Femur (tissue), 1 donor: Measurements from ENCODE around the gene GPANK1.
"Not testable (repeated sequence)": the region's sequence is repeated elsewhere in the genome, so short reads cannot be mapped to it uniquely, and the experiment has no call there.

Source experiments
- DNase-seq: peaks from one replicate; pipeline ENCODE4 v3.0.0-alpha.2; 2017

The GPANK1 gene

DNA sequence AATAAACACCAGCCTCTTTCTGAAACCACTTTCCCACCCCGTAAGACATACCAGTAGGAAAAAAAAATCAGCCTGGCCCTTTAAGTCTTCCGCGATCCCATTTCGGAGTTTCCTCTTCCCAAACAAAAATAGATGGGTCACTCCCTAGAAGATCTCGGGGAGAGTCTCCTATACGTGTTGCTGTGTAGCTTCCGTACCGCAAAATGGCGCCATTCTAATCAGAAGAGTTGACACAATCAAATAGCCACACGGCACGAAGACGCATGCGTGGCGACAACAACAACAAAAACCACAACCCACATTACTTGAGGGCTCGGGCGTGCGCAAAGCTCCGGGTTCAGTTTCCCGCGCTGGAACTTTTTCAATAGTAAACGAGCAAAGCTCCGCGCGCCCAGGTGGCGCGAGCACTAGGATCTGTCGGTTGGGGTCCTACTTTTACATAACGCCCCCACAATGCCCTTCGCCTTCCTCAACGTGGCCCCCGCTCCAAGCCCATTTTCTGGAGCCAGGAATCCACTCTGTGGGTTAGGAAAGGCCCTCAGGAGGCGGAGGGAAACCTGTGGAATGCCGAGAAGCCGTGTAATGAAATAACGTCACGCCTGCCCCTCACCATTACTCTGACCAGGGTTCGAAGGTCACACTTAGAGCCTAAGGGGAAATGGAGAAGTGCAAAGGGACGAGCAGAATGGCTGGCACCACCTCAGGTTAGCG is at the start of gene GPANK1:
GPANK1 (minus strand) TSS at position 208 of the 711 bp plus-strand sequence. CDS start 519 bp downstream, outside the sequence.
- DNase-seq: peak; percentile 95

DNA sequence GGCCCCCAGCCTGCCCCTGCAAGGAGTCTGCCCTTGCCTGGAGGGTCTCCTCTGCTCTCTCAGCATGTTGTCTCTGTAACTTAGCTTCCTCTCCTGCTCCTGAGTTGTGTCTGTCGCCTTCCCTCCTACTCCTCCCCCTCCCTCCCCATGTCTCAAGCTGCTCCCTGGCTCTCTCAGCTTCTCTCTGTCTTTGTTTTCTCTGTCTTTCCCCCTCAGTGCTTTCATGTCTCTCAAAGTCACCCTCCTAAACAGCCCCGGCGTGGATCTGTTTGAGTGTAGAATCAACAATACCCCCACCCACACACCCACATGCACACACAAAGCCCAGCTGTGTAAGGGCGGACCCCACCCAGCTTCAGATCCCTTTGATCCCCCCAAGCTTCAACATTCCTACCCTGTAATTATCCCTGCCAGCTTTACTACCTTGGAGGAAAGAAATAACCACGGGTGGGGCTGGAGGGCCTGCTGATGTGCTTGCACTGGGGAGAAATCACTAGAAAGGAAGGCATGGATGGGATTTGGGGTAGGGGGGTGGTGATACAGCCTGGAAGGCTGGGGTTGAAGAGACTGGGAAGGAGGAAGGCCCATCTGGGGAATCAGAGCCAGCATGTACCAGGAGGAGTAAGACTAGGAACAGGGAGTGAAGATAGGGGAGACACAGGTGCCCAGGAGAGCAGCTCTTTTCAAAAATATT is 49.3 kb upstream of the GPANK1 start:
- DNase-seq: no peak

DNA sequence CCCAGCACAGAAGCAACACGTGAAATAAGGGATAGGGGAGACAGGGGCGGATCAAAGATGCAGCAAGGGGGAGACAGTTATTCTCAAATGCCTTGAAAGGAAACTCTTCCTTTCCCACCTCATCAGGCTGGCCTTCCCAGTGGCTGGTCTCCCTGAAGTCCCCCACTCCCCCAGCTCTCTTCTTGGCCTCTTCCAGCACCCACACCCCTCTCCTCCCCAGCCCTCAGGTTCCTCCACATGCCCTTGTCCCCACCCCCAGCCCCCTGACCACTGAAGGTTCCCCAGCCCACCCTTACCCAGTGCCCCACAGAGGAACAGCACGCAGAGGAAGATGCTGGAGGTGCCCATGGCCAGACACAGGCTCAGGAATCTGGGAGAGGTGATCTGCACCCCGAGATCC is 48.7 kb upstream of the GPANK1 start:
- DNase-seq: no peak

DNA sequence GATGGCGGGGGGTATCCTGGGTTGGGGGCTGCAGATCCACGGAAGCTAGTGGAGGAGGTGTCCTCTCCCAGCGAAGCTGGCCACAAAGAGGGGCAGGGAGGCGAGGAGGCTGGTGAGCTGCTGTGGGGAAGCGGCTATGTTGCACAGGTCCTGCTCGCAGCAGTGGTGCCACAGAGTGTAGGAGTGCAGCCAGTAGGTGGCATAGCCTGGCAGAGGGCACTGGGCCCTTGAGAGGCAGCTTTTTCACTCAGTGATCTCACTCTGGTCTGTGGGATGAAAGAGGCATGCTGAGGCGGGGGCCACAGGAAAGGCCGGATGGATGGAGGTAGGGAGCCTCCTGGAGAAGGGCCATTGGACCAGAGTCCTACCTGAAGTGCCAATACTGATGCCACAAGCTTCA is 47.5 kb upstream of the GPANK1 start:
- no peak for DNase-seq

DNA sequence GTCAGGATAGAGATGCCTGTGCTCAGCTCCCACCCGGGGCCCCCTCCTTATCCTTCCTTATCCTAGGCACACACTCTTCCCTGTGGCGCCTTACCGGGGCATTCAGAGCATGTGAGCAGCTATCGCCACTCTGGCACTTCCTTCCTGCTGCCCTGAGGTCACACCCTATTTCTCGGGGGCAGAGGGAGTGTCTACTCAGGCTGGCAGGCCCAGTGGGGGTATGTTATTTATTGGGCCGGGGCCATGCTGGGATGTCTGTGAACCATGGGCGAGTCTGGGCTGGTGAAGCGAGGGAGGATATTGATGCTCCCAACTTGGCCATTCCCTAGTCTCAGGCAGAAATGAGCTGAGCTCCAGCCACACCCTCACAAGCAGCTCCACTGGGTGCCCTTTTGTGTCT is 46.4 kb upstream of the GPANK1 start:
- DNase-seq: no peak

DNA sequence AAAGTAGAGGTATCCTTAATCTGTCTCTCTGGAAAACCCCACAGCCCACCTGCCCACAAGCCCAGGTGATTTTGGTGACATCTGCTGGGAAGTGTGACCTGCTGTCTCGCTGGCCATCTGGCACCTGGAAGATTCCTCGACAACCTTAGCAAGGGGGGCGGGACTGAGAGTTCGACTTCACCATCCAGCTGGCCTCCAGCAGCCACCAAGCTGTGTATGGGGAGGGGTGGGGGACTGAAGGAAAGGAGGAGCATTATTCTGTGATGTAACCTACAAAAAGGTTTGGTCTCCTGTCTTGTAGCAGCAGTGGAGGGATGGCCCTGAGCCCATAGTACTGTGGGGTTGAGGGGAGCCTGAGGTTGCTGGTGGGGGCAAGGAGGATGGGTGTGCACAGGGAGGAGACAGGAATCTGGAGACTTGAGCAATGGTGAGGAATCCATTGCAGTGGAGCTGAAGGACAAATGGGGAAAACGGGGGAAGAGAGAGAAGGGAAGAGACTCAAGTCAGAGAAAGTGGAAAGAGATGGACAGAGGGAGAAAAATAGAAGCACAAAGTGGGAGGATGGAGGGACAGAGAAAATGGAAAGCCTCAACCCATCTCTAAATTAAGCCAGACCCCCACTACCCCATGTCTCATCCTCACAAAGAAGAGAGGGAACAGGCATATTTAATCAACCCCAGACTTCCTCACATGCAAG is 45.9 kb upstream of the GPANK1 start:
- no peak for DNase-seq

DNA sequence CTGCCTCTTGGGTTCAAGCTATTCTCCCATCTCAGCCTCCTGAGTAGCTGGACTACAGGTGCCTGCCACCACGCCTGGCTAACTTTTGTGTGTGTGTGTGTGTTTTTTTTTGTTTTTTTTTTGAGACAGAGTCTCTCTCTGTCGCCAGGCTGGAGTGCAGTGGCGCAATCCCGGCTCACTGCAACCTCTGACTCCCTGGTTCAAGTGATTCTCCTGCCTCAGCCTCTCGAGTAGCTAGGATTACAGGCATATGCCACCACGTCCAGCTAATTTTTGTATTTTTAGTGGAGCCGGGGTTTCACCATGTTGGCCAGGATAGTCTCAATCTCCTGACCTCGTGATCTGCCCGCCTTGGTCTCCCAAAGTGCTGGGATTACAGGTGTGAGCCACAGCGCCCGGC is 44.4 kb upstream of the GPANK1 start:
- not testable (repeated sequence) for DNase-seq

DNA sequence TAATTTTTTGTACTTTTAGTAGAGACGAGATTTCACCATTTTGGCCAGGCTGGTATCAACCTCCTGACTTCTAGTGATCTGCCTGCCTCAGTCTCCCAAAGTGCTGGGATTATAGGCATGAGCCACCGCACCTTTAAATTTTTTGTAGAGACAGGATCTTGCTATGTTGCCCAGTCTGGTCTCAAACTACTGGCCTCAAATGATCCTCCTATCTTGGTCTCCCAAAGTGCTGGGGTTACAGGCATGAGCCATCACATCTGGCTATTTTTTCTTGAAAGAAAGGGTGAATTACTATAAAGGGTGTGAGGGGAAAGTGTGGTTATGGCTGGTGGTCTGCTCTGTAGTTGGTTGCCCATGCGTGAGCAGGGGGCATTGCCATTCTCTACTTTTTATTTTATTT is 43.4 kb upstream of the GPANK1 start:
- DNase-seq: no peak

DNA sequence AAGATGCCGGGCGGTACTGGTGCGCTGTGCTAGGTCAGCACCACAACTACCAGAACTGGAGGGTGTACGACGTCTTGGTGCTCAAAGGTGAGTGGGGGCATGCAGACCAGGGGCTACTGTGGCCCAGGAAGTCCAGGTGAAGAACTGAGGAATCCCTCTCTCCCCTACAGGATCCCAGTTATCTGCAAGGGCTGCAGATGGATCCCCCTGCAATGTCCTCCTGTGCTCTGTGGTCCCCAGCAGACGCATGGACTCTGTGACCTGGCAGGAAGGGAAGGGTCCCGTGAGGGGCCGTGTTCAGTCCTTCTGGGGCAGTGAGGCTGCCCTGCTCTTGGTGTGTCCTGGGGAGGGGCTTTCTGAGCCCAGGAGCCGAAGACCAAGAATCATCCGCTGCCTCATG is 42.9 kb upstream of the GPANK1 start:
- no peak for DNase-seq

DNA sequence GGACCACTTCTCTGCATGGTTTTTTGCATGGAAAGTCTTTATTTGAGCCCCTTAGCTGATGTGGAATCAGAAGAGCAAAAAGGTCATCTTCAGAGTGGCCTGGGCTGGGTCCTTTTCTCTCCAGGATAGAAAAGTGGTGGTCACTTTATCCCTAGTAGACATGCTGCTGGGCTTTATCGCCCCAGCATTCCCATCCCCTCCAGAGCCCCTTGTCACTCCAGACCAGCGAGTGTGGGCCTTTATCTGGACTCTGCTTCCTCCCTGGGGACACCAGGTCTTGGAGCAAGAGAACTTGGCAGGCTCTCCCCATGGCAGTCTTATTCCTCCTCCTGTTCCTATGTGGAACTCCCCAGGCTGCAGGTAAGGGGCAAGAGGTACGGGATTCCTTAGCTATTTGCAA is 41.8 kb upstream of the GPANK1 start, which contains the start of gene LY6G6F:
LY6G6F (plus strand) TSS at position 268 of the 400 bp plus-strand sequence; CDS start at position 309, 41 bp downstream.
- no peak for DNase-seq

DNA sequence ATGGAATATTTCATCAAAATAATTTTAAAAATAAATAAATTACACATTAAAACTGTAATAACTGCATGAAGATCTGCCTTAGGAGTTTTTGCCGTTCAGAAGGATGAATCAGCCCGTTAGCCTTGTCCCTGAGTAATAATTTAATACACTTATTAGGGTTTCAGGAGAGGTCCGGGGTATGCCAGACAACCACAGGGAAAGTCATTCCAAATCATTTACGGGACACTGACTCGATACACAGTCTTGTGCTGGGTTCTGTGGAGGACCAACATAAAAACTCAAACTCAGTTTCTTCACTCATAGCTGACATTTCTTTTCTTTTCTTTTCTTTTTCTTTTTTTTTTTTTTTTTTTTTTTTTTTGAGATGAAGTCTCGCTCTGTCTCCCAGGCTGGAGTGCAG is 41.1 kb upstream of the GPANK1 start:
- no peak for DNase-seq

DNA sequence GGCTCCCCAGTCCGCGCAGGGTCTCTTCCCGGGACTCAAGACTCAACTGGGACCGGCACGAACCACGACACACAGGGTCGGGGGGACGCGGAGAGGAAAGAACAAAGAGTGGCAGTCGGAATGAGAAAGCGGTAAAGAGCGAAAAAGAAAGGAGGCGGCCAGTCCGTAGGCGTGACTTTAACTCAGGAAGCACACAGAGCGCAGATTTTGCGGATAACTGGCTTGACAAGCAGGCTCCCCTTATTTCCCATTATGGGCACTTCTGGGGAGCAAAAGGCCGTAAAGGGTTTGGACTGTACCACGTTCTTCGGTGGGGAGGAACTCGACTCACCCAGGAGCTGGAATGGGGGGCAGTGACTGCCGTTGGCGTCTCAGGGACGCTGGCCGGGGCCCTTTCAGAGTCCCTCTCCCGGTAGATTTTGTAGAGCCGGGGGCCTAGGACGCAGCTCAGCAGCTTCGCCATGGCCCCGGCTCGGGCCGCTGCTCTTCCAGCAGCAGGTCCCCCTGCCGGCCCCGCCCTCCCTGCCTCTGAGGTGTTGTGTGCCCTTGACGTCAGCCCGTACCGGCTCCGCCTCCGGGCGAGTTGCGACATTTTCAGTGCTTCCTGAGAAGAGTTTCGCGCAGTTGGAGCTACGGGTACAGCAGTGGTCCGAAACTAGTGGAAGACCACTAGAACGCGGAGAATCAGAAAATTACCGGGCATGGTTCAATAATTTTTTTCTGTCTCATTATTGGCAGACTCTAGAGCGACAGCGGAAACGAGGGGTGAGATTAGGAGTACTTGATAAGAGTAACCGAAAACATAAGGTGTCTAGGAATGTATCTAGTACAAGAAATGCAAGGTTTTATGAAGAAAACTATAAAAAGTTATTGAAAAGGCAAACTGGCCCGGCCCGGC is 38.3 kb upstream of the GPANK1 start, which contains the start of gene ABHD16A:
ABHD16A (minus strand) TSS at position 506 of the 898 bp plus-strand sequence; CDS start at position 463, 43 bp downstream.
- peak; percentile 99 for DNase-seq

DNA sequence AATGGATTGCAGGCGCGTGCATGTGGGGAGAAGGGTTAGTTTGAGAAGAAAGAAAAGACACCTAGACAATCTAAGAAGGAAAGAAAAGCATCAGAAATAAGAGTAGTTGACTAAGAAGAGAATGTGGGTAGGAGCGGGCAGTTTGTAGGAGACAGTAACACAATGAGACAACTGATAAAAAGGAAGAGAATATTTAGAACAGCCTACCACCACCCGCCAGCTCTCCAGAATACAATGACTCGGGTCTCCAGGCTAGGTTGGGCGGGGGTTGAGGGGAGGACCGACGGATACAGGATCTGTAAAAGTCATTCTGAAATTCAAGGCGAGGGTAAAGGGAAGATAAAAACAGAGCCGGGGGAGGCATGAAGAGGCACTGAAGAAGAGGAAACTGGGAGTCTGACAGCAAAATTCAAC is 37.6 kb upstream of the GPANK1 start:
- DNase-seq: no peak

DNA sequence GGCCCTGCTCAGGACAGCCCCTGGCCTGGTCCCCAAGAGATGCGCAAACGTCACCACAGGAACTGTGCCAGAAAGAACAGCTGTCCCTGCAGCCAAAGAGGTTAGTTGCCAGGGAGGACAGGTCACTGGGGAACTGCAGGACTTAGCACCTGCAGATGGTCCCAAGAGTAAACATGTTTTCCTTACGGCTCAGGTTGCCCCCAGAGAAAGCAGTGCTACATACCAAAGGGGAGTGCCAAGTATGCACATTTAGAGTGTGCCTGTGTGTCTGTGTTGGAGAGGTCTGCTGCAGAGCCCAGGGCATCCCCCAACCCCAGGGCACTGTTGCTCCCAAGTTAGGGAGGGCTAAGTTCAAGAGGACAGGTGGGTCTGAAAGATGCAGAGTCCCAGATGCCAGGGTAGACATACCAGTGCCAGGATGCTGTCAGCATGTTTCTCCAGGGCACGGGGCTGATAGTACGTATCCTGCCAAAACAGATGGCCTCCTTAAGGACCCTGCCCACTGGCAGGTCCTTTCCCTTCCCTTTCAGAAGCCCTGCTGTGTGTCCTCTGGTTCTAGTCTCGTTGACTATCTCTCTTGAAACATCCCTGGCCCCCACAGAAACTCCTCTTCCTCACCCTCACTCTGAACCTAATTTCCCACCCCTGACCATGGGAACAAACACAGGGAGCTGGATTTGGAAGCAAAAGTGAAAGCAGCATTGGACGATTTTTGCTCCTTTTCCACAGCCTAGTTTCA is 37.0 kb upstream of the GPANK1 start:
- peak; percentile 72 for DNase-seq

DNA sequence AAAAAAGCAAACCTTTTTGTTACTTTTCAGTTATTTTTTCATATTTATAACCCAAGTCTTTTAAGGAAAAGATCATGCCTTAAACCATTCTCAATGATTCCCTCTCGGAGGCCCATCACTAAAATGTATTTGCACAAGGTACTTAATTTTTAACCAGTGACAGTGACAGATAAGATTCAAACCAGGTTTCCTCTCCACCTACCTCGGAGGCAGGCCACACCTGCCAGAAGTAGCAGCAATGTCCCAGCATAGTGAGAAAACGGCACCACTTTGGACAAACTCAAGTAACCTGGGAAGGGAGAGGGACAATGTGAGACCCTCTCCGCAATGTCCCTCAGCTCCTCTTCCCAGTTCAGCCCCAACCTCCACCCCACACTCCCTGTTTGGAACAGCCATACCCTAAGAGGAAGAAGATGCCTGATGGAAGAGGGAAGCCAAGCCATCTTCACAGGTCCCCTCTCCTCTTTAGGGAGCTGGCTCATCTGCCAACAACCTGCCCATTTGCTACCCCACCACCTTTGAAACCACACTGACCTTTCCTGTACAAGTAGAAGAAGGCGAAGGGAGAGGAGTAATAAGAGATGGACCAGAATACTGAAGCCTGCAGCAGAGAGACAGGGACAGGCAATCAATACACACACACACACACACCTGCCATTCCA is 36.1 kb upstream of the GPANK1 start:
- no peak for DNase-seq

DNA sequence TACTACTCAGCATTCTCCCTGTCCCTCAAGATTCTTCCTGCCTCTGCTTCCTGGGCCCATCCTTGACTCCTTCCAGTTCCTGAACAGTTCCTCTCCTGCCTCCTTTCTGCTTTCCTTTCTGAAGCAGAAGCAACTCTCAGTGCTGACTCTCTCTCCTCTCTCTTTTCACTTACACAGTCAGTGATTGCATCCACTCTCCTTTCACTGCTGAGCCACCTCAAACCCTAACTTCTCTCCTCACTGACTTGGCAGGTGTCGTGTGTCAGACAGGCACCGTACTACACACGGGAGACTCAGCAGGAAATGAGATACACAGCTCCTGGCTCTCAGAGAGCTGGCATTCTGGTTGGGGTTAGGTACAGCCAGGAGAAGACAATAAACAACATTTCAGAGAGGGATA is 32.8 kb upstream of the GPANK1 start:
- no peak for DNase-seq

DNA sequence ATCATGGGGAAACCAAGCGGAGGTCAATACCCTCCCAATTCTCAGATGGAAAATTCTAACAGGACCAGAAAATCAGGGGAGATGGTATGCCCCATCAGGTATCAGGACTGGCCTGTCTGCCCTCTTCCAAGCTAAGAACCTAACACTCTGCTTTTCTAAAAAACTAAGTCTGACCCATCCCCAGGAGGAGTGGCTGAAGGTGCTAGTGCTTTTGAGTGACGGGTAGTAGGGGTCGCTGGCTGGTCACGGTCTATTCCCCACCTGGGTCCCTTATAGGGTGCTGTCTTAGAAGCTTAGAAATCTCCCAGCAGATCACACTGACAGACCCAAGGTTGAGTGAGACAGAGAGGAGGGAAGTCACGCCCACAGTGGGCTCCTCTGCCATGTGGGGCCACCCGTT is 28.7 kb upstream of the GPANK1 start:
- DNase-seq: no peak

DNA sequence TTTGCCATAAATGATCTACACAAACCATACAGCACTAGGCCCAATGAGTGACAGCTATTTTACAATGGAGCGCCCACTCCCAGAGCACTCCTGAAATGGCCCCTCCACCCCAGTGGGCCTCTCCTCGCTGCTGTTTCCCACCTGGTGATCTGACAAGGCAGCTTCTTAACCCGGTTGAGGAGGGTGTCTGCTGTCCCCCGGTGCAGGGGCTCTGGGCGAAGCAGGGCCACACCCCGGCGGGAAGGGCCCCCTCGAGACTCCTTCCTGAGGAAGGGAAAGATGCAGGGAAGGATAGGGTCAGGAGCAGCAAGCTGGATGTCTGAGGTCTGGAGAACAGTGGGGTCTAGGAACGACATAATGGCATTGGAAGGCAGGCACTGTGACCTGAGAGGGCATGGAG is 28.1 kb upstream of the GPANK1 start:
- DNase-seq: no peak

DNA sequence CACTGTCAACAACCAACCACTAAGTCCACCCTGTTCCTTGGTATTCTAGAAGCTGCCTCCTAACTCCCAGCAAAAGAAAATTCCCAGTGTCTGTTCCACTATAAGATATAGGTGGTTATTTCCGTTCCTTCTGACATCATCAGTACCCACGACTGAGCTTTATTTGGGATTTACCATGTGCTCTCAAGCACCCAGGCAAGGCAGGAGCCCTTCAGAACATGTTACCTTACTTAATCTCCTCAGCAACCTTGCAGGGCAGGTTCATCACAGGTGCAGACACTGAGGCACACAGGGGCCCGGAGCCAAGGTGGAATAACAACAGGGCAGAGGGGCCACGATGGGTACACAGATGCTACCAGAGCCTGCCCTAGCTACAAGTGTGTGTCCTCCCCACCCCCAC is 27.6 kb upstream of the GPANK1 start:
- DNase-seq: no peak

DNA sequence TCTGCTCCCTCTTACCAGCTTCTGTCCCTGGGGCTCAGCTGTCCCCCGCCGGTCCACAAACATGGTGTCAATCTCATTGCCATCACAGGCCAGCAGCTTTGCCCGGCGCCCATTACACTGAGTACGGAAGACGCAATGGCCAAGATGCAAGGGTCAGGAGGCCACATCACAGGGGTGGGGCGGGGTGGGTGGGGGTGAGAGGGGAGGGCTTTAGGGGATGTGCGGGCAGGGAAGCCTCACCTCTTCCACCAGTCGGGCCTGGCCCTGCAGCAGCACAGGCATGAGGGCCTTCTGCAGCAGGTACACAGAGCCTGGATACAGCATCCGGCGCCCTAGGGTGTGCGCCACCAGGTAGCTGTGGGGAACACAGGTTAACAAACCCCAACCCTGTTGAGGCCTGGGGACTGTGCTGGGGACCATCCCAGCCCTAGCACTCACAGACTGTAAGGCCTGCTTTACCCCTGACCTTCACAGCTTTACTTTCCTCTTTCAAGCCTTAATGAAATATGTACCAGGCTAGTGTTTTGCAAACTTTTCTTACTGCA is 26.8 kb upstream of the GPANK1 start:
- DNase-seq: no peak

DNA sequence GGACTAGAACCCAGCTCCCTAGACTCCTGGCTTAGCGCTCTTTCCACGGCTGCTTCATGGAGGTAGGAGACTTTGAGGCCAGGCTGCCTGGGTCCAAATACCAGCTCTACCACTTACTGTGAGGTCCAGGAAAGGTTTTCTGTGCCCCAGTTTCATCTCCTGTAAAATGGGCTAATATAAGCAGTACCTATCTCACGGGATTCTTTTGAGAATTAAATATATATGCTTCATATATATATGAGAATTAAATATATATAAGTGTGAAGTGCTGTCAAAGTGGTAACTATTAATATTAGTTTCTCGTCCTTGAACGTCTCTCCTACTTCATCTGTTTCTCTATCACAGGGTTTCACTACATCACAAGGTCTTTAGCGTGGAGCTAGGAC is 26.3 kb upstream of the GPANK1 start:
- DNase-seq: no peak
